Mesenchymal stem cell (in vitro differentiated cells and primary cell): ENCODE measurements around the gene CEP83.
A peak's percentile ranks its signal among the peaks of the same experiment; 100 is the strongest.

Experiments used
- DNase-seq: peaks from one replicate; pipeline ENCODE4 v3.0.0-alpha.2; 2013
- H2AFZ ChIP-seq: one replicate; pipeline ENCODE4 v1.6.1; 2013; ENCODE audit warnings: low read depth, mild to moderate bottlenecking, control low read depth, inconsistent platforms, low read length, moderate library complexity
- H2AK5ac ChIP-seq: 2 replicates; pipeline ENCODE4 v1.6.1; 2013; ENCODE audit warnings: low read length, moderate library complexity, mild to moderate bottlenecking, inconsistent platforms; ENCODE audit not compliant: severe bottlenecking
- H2BK120ac ChIP-seq: one replicate; pipeline ENCODE4 v1.6.1; 2013; ENCODE audit warnings: low read depth, mild to moderate bottlenecking, inconsistent platforms, low read length, moderate library complexity
- H2BK12ac ChIP-seq, 2 experiments: one replicate each; pipeline ENCODE4 v1.6.1; 2013; ENCODE audit warnings: inconsistent platforms in 2 of 2, low read length in 2 of 2, mild to moderate bottlenecking in 2 of 2, moderate library complexity in 2 of 2, control low read depth in 1 of 2
- H2BK15ac ChIP-seq: one replicate; pipeline ENCODE4 v1.6.1; 2013; ENCODE audit warnings: mild to moderate bottlenecking, low read depth, inconsistent platforms; ENCODE audit not compliant: poor library complexity, severe bottlenecking
- H2BK5ac ChIP-seq: 2 replicates; pipeline ENCODE4 v1.6.1; 2013; ENCODE audit warnings: low read depth, mild to moderate bottlenecking, low read length, control low read depth, inconsistent platforms; ENCODE audit not compliant: poor library complexity, severe bottlenecking
- H3K14ac ChIP-seq, 2 experiments: one replicate each; pipeline ENCODE4 v1.6.1; 2013; ENCODE audit warnings: inconsistent platforms in 2 of 2, low read length in 2 of 2, control low read depth in 1 of 2, mild to moderate bottlenecking in 1 of 2, moderate library complexity in 1 of 2
- H3K18ac ChIP-seq, 2 experiments: one replicate each; pipeline ENCODE4 v1.6.1; 2013; ENCODE audit warnings: inconsistent platforms in 2 of 2, low read length in 2 of 2, control low read depth in 1 of 2, low read depth in 1 of 2, mild to moderate bottlenecking in 1 of 2
- H3K23ac ChIP-seq, 2 experiments: one replicate each; pipeline ENCODE4 v1.6.1; 2013; ENCODE audit warnings: inconsistent platforms in 2 of 2, low read length in 2 of 2, mild to moderate bottlenecking in 2 of 2, moderate library complexity in 2 of 2, control low read depth in 1 of 2
- H3K27ac ChIP-seq: 2 replicates; pipeline ENCODE4 v1.5.1; 2013; ENCODE audit warnings: mild to moderate bottlenecking, moderate library complexity, low read length, control low read depth, inconsistent platforms; ENCODE audit not compliant: poor library complexity, severe bottlenecking
- H3K27me3 ChIP-seq, 2 experiments: 2 replicates each; pipeline versions ENCODE4 v1.6.1 to v1.7.0; 2013; ENCODE audit warnings: low read length in 2 of 2, mild to moderate bottlenecking in 2 of 2, moderate library complexity in 2 of 2, control low read depth in 1 of 2, inconsistent platforms in 1 of 2; ENCODE audit not compliant: control insufficient read depth in 1 of 2, insufficient read depth in 1 of 2
- H3K36me3 ChIP-seq, 2 experiments: 2 replicates each; pipeline versions ENCODE4 v1.6.1 to v1.7.0; 2013; ENCODE audit warnings: low read length in 2 of 2, control low read depth in 1 of 2, inconsistent platforms in 1 of 2, low read depth in 1 of 2, mild to moderate bottlenecking in 1 of 2; ENCODE audit not compliant: insufficient read depth in 2 of 2, control insufficient read depth in 1 of 2
- H3K4ac ChIP-seq, 2 experiments: one replicate each; pipeline ENCODE4 v1.6.1; 2013; ENCODE audit warnings: inconsistent platforms in 2 of 2, low read length in 2 of 2, mild to moderate bottlenecking in 2 of 2, moderate library complexity in 2 of 2, control low read depth in 1 of 2, low read depth in 1 of 2
- H3K4me1 ChIP-seq: 2 replicates; pipeline ENCODE4 v1.6.1; 2013; ENCODE audit warnings: low read depth, low read length, control low read depth; ENCODE audit not compliant: control insufficient read depth, insufficient read depth
- H3K4me2 ChIP-seq: 2 replicates; pipeline ENCODE4 v1.6.1; 2013; ENCODE audit warnings: low read length, mild to moderate bottlenecking, inconsistent platforms; ENCODE audit not compliant: poor library complexity, severe bottlenecking
- H3K4me3 ChIP-seq, 2 experiments: 2 replicates each; pipeline versions ENCODE4 v1.5.1 to v1.7.0; 2013; ENCODE audit warnings: low read length in 2 of 2, mild to moderate bottlenecking in 2 of 2, control low read depth in 1 of 2, low read depth in 1 of 2; ENCODE audit not compliant: insufficient read depth in 1 of 2
- H3K79me1 ChIP-seq: replicated peaks from 2 replicates; pipeline ENCODE4 v1.6.1; 2013; ENCODE audit warnings: mild to moderate bottlenecking, control low read depth, low read length, inconsistent platforms; ENCODE audit not compliant: poor library complexity, severe bottlenecking
- H3K9ac ChIP-seq: 2 replicates; pipeline ENCODE4 v1.7.0; 2013; ENCODE audit warnings: mild to moderate bottlenecking, low read length, moderate library complexity
- H3K9me3 ChIP-seq: 2 replicates; pipeline ENCODE4 v1.7.0; 2013; ENCODE audit warnings: mild to moderate bottlenecking, low read length; ENCODE audit not compliant: control insufficient read depth
- H4K8ac ChIP-seq: one replicate; pipeline ENCODE4 v1.6.1; 2013; ENCODE audit warnings: inconsistent platforms, mild to moderate bottlenecking, low read length, moderate library complexity
- H4K91ac ChIP-seq: one replicate; pipeline ENCODE4 v1.6.1; 2013; ENCODE audit warnings: mild to moderate bottlenecking, low read length, inconsistent platforms
- WGBS: methylation state at CpG from one replicate; pipeline ENCODE4 v1.1.7; 2013; ENCODE audit warnings: mixed read lengths; 5-methylcytosine and 5-hydroxymethylcytosine counted together

Gene CEP83

DNA sequence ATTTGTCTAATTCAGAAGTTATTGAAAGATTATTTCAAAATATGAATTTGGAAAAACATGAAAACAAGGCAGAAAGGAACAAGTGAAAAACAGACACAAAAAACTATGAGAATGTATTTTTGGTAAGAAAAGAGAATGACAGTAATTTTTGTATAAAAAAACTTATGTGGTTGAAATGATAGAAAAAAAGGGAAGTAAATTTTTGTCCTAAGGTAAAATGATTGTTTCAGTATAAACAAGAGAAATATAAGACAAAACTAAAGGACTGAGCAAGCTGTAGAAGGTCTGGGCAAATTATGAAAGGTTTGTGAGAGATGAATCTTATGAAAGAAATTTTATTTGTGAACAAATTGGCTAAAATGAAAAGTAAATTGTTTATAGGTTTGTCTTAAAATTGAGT lies 44.6 kb downstream of the CEP83 start:
- Histone ChIP-seq H3K9me3 (no peaks in the 10 kb centered on the region), H3K36me3 (peaks cover 0 to 5% of the 10 kb centered on the region in 2 experiments), H3K4me3 (no peak overlapping the region), H3K4me2 (no peak overlapping the region), H4K8ac (no peak overlapping the region), H3K79me1 (peaks cover 9% of the 10 kb centered on the region), H3K14ac (no peak overlapping the region), H3K4me1 (no peaks in the 10 kb centered on the region), H3K18ac (no peak overlapping the region), H4K91ac (no peak overlapping the region), H2AK5ac (no peak overlapping the region), H2BK15ac (no peak overlapping the region), H2AFZ (no peak overlapping the region), H3K9ac (no peak overlapping the region), H3K23ac (no peak overlapping the region), H3K27ac (no peak overlapping the region), H2BK12ac (no peak overlapping the region), H3K4ac (no peak overlapping the region), H3K27me3 (no peaks in the 10 kb centered on the region), H2BK5ac (no peak overlapping the region), H2BK120ac (no peak overlapping the region)
- DNase-seq = no peak

GRCh38 chr12:94405413-94406116 lies 54.1 kb downstream of the CEP83 start:
- Histone ChIP-seq H4K8ac (no peak overlapping the region), H3K9me3 (no peaks in the 10 kb centered on the region), H3K27me3 (no peaks in the 10 kb centered on the region), H2BK5ac (no peak overlapping the region), H2BK15ac (no peak overlapping the region), H3K4me2 (no peak overlapping the region), H3K36me3 (peaks cover 0 to 9% of the 10 kb centered on the region in 2 experiments), H3K14ac (no peak overlapping the region), H2AFZ (no peak overlapping the region), H3K4me1 (no peaks in the 10 kb centered on the region), H3K4ac (no peak overlapping the region), H4K91ac (no peak overlapping the region), H2BK12ac (no peak overlapping the region), H2AK5ac (no peak overlapping the region), H3K27ac (no peak overlapping the region), H3K23ac (no peak overlapping the region), H3K79me1 (no peaks in the 10 kb centered on the region), H3K18ac (no peak overlapping the region), H2BK120ac (no peak overlapping the region), H3K4me3 (peak overlapping the region in 1 of 2 experiments; percentile 79), H3K9ac (peak overlapping the region; percentile 79)
- peak; percentile 13 for DNase-seq
- WGBS = 100% methylated on average over 2 of the region's 3 CpGs

GRCh38 chr12:94404854-94405253 lies 54.8 kb downstream of the CEP83 start:
- Histone ChIP-seq H4K8ac (no peak overlapping the region), H3K4me1 (no peaks in the 10 kb centered on the region), H2AFZ (no peak overlapping the region), H3K4me3 (peak overlapping the region in 1 of 2 experiments; percentile 79), H3K4me2 (no peak overlapping the region), H2BK15ac (no peak overlapping the region), H2AK5ac (no peak overlapping the region), H2BK12ac (no peak overlapping the region), H3K9ac (peak overlapping the region; percentile 79), H3K14ac (no peak overlapping the region), H3K79me1 (no peaks in the 10 kb centered on the region), H3K27me3 (no peaks in the 10 kb centered on the region), H2BK5ac (no peak overlapping the region), H3K9me3 (peaks cover 6% of the 10 kb centered on the region), H4K91ac (no peak overlapping the region), H3K23ac (no peak overlapping the region), H3K18ac (no peak overlapping the region), H3K27ac (no peak overlapping the region), H2BK120ac (no peak overlapping the region), H3K36me3 (peaks cover 0 to 12% of the 10 kb centered on the region in 2 experiments), H3K4ac (no peak overlapping the region)
- no peak for DNase-seq
- 96% methylated on average over 2 of the region's 2 CpGs for WGBS

DNA sequence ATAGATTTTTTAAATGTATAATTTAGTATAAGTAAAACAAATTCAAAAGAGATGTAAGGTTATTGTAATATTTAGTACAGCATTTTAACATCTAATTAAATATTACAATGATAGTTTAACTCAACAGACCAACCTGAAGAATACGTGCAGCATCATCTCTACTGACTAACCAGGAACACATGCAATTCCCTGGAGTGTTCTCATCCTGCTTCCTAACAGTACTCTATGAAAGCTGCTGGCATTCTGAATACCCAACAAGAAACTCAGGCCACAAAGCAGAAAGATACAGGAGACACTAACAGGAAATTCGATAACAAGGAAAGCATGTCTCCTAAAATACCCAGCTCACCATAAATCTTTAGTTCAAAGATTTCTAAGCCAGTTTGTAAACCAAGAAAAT lies 58.3 kb downstream of the CEP83 start:
- H3K36me3 ChIP-seq = peaks cover 0 to 19% of the 10 kb centered on the region in 2 experiments
- DNase-seq = no peak
- H3K27me3 ChIP-seq = no peaks in the 10 kb centered on the region
- H2BK15ac ChIP-seq = no peak overlapping the region
- no peak overlapping the region for H3K4me2 ChIP-seq
- no peak overlapping the region for H4K91ac ChIP-seq
- no peak overlapping the region for H2BK12ac ChIP-seq
- no peak overlapping the region for H3K14ac ChIP-seq
- H3K23ac ChIP-seq = no peak overlapping the region
- H3K18ac ChIP-seq = no peak overlapping the region
- H3K9me3 ChIP-seq = peaks cover 21% of the 10 kb centered on the region
- H3K4ac ChIP-seq = no peak overlapping the region
- no peak overlapping the region for H3K9ac ChIP-seq
- no peak overlapping the region for H2BK5ac ChIP-seq
- H3K27ac ChIP-seq = no peak overlapping the region
- H2AFZ ChIP-seq = no peak overlapping the region
- H4K8ac ChIP-seq = no peak overlapping the region
- peaks cover 1% of the 10 kb centered on the region for H3K79me1 ChIP-seq
- no peak overlapping the region for H2BK120ac ChIP-seq
- no peak overlapping the region for H2AK5ac ChIP-seq
- H3K4me3 ChIP-seq = no peak overlapping the region
- no peaks in the 10 kb centered on the region for H3K4me1 ChIP-seq
- 82% methylated on average over 2 of the region's 2 CpGs for WGBS
